Anterior cingulate cortex (tissue), 58 donors: ENCODE data around the gene BBOX1.
"Not testable (repeated sequence)": the region's sequence is repeated elsewhere in the genome, so short reads cannot be mapped to it uniquely, and the experiment has no call there.

Source experiments
- DNase-seq, 58 donors: peaks; one replicate each; lab custom pipeline; 2025; lab: John Stamatoyannopoulos, UW

BBOX1 gene, protein sequence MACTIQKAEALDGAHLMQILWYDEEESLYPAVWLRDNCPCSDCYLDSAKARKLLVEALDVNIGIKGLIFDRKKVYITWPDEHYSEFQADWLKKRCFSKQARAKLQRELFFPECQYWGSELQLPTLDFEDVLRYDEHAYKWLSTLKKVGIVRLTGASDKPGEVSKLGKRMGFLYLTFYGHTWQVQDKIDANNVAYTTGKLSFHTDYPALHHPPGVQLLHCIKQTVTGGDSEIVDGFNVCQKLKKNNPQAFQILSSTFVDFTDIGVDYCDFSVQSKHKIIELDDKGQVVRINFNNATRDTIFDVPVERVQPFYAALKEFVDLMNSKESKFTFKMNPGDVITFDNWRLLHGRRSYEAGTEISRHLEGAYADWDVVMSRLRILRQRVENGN

DNA sequence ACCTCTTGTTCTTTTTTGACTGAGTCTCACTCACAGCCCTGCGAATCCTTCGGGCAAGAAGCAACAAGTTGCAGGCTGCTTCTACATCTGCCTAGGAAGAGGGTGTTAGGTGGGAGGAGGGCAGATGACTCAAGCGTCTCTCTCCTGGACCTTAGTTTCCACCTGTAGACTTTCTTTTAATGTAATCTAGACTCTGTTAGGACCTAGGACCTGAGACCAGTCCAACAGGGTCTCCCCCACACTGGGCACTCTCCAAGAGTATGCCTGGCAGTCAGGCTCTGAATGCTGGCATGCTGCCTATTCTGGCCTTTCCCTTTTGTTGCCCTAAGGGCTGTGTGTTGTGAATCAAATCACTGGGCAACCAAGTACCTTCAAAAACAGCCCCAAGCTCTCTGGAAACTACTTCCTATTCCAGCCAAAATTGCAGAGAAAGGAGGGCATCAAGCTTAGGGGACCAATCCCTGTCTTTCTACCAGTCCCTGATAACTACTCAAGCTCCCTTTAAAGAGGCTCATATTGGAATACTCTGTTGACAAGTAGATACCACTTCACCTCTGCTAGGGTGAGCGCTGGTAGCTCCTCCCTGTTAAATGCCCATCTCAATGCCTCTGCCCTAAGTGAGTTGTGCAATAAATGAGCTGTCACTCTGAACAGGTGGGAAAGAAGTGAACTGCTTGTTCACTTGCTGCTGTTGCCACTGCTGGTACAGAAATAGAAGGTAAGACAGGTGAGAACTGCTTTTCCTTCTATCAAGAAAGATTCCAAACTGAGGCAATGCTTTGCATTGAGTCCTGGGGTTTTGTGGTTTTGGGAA lies at the start of gene BBOX1:
Gene BBOX1, plus strand, starts transcription at position 514 of the 814 bp plus-strand sequence. CDS start 14,616 bp downstream, outside the sequence.
- peak in 51 of 58 donors; percentile 8 to 88 (median 54) for DNase-seq

DNA sequence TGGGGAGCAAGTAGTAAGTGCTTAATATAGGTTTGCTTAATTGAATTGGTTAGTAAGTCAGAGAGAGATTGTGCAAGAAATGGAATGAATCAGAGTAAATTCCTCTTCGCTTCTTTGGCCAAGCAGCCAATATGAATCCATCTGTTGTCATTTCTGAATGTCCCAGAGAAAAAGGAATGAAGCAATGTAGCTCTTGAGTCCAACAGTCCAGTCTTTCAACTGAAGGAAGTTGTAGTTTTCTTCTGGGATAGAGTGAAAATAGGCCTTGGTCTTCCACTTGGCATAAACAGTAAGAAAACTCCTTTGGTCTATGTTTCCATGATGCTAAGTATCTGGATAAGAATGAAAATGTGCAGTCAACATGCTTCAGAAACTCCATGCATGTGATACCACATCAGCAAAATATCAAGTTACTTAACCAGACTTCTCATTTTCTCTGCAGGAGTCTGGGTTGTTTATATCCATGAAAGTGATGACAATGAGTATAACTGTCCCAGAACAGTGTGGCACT lies 48.5 kb upstream of the BBOX1 start:
- DNase-seq: no peak

GRCh38 chr11:26993965-26994457 lies 46.6 kb upstream of the BBOX1 start, which contains the start of gene FIBIN:
FIBIN (plus strand) TSS chr11:26994112; CDS start chr11:26994527, 415 bp downstream.
- DNase-seq: peak in 35 of 58 donors; percentile 3 to 60 (median 19)

GRCh38 chr11:26994631-26995095 lies 46.0 kb upstream of the BBOX1 start:
- DNase-seq: peak in 8 of 58 donors; percentile 3 to 44 (median 20)

- DNase-seq: no peak
These were observed 44.7 kb upstream of the BBOX1 start for GRCh38 chr11:26995701-26996460.

GRCh38 chr11:26997378-26997777 lies 43.2 kb upstream of the BBOX1 start:
- no peak for DNase-seq

- not testable (repeated sequence) for DNase-seq
These were observed 39.4 kb upstream of the BBOX1 start for GRCh38 chr11:27001136-27001730.

GRCh38 chr11:27002431-27002830 lies 38.2 kb upstream of the BBOX1 start:
- DNase-seq: no peak

- no peak for DNase-seq
These were observed 37.8 kb upstream of the BBOX1 start for GRCh38 chr11:27002838-27003237.

- DNase-seq: no peak
These were observed 36.5 kb upstream of the BBOX1 start for GRCh38 chr11:27004103-27004502.

GRCh38 chr11:27008811-27009535 lies 31.6 kb upstream of the BBOX1 start:
- DNase-seq: no peak

DNA sequence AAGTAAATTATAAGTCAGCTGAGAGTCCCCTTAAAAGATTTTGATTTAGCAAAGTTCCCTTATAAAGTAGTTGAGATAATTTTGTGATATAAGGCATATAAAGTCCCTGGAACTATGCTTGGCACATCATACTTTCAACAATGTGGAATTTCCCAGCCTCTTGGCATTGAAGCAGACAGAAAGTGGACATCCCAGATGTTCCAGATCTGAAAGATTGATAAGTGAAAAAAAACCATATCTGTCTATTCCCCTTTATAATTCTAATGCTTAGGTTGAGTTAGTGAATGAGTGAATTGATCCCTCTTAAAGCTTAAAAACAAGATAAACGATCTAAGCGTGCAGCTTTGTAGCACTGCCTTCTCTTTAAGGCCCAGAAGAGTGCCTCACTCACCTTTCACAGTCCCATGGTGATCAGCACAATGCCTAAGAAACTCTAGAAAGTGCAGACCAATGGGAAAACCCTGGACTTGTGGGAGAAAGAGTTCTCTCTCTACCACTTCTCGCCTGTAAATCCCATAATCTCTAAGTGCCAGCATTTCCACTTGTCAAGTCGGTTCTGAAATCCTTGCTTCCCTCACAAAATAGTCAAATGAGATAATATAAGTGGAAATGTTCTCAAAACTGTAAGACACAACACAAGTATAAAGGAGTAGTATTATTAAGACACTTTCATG lies 28.9 kb upstream of the BBOX1 start:
- no peak for DNase-seq

GRCh38 chr11:27012234-27012921 lies 28.2 kb upstream of the BBOX1 start:
- DNase-seq: peak in 12 of 58 donors; percentile 1 to 16 (median 10)

DNA sequence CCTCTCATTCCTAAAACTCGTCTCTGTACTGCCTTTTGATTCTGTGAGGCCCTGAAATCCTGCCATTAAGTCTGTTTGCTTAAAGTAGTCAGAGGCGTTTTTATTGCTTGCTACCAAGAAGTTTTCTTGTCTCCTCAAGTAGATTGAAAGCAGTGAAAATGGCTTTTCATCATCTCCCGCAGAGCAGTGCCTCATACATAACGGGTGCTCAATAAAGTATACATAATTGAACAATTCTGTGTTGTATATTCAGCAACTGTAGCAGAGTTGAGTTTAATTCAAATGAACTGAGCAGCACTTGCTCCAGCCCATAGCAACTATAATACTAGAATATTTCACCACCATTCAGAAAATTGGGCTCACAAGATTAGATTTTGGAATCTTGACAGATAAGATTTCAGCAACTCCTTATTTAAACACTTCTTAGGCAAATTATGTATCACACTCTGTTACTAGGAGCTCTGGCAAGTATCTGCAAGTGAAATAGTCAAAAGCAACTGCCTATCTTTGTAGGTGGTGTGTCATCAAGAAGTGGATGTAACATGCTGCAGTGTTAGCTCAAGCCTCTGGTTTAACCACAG lies 26.7 kb upstream of the BBOX1 start:
- peak in 2 of 58 donors; percentile 10 to 35 for DNase-seq

DNA sequence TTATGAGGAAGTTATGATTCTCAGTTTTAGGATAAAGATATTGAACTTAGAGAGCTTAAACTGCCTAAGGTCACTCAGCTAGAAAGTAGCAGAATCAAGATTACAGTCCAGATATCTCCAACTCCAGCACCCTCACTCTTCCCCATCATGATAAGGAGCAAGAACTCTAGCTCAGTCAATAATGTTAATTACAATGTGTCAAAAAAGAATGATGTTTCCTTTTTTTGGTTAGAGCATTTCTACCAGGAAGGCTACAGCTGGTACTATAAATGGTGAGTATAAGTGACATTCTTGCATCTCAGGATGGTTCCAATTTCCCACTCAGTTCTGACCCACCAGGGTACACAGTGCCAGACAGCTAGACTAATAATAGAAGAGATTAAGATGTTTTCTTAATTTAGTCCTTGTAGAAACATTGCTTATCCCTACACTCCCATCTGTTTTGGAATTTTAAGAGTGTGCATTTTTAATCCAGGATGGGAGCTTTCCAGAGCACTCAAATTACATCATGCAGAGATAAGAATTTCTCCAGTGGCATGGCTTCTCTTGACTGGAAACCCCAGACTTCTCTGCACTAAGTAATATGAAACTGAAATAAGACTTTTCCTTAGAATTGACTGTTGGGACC lies 21.6 kb upstream of the BBOX1 start:
- no peak for DNase-seq

DNA sequence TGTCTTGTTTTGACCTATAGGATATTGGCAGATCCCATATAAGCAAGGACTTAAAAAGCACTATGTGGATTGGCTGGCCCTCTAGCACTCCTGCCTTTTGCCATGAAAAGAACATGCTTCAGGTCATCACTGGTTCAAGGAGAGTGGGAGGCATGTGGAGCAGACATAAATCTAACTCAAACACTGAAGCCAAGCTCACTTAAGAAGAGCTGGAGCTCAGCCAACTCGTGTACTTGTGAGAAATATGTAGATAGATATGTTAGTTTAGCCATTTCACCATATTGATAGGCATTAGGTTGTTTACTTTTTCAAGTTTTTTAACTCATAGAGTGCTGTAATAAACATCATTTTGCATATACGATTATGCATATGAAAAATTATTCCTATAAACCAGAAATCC lies 19.9 kb upstream of the BBOX1 start:
- no peak for DNase-seq
